H9 (cell line): ENCODE measurements around the gene PRRG3. TPM values are rescaled to one million over a fixed set of nuclear protein-coding genes. Genes with fewer than 3 reads are reported as not detected.

ENCODE experiments used
- DNase-seq: peaks from one replicate; pipeline ENCODE4 v3.0.0-alpha.2; 2017
- H2AFZ ChIP-seq: one replicate; pipeline ENCODE4 v1.6.1; 2013; ENCODE audit warnings: mild to moderate bottlenecking, low read length, control low read depth, moderate library complexity
- H2AK5ac ChIP-seq: 2 replicates; pipeline ENCODE4 v1.6.1; 2013; ENCODE audit warnings: low read length, control low read depth, mixed read lengths; ENCODE audit not compliant: insufficient read length
- H2BK120ac ChIP-seq: one replicate; pipeline ENCODE4 v1.6.1; 2013; ENCODE audit warnings: low read depth, mild to moderate bottlenecking, low read length, control low read depth, inconsistent platforms; ENCODE audit not compliant: poor library complexity, severe bottlenecking
- H2BK12ac ChIP-seq: 2 replicates; pipeline ENCODE4 v1.6.1; 2013; ENCODE audit warnings: low read length, control low read depth, mixed read lengths, low read depth; ENCODE audit not compliant: insufficient read length
- H2BK15ac ChIP-seq: 2 replicates; pipeline ENCODE4 v1.6.1; 2013; ENCODE audit warnings: low read depth, low read length, control low read depth
- H2BK20ac ChIP-seq: one replicate; pipeline ENCODE4 v1.6.1; 2013; ENCODE audit warnings: low read depth, mild to moderate bottlenecking, low read length, control low read depth, inconsistent platforms; ENCODE audit not compliant: poor library complexity, severe bottlenecking
- H2BK5ac ChIP-seq: 2 replicates; pipeline ENCODE4 v1.6.1; 2013; ENCODE audit warnings: low read length, control low read depth, mixed read lengths; ENCODE audit not compliant: insufficient read length
- H3K14ac ChIP-seq: 2 replicates; pipeline ENCODE4 v1.6.1; 2013; ENCODE audit warnings: low read length, control low read depth; ENCODE audit not compliant: insufficient read depth
- H3K18ac ChIP-seq: 2 replicates; pipeline ENCODE4 v1.6.1; 2013; ENCODE audit warnings: low read depth, mild to moderate bottlenecking, mixed read lengths, low read length, control low read depth; ENCODE audit not compliant: insufficient read length
- H3K23ac ChIP-seq: 2 replicates; pipeline ENCODE4 v1.6.1; 2013; ENCODE audit warnings: low read length, control low read depth, mixed read lengths, low read depth; ENCODE audit not compliant: insufficient read length
- H3K23me2 ChIP-seq: 2 replicates; pipeline ENCODE4 v1.6.1; 2013; ENCODE audit warnings: low read depth, mild to moderate bottlenecking, mixed read lengths, low read length, control low read depth; ENCODE audit not compliant: insufficient read length, poor library complexity, severe bottlenecking
- H3K27ac ChIP-seq: 2 replicates; pipeline ENCODE4 v1.5.1; 2013; ENCODE audit warnings: low read length, control low read depth, mixed read lengths, low read depth; ENCODE audit not compliant: insufficient read length
- H3K27me3 ChIP-seq: 2 replicates; pipeline ENCODE4 v1.6.1; 2013; ENCODE audit warnings: low read length, control low read depth, inconsistent platforms; ENCODE audit not compliant: insufficient read depth
- H3K4ac ChIP-seq: 2 replicates; pipeline ENCODE4 v1.6.1; 2013; ENCODE audit warnings: low read depth, mild to moderate bottlenecking, control low read depth, inconsistent platforms, low read length, moderate library complexity
- H3K4me1 ChIP-seq: 2 replicates; pipeline ENCODE4 v1.6.1; 2013; ENCODE audit warnings: low read length, control low read depth, inconsistent platforms; ENCODE audit not compliant: insufficient read depth
- H3K4me2 ChIP-seq: 2 replicates; pipeline ENCODE4 v1.6.1; 2013; ENCODE audit warnings: low read length, control low read depth, mixed read lengths; ENCODE audit not compliant: insufficient read length, insufficient read depth
- H3K56ac ChIP-seq: 2 replicates; pipeline ENCODE4 v1.6.1; 2013; ENCODE audit warnings: low read depth, mild to moderate bottlenecking, mixed read lengths, low read length, control low read depth; ENCODE audit not compliant: insufficient read length
- H3K79me1 ChIP-seq: 2 replicates; pipeline ENCODE4 v1.6.1; 2013; ENCODE audit warnings: low read depth, mild to moderate bottlenecking, moderate library complexity, low read length, control low read depth, inconsistent platforms; ENCODE audit not compliant: insufficient read depth, poor library complexity, severe bottlenecking
- H3K79me2 ChIP-seq: 2 replicates; pipeline ENCODE4 v1.6.1; 2013; ENCODE audit warnings: low read length, control low read depth, inconsistent platforms; ENCODE audit not compliant: insufficient read depth
- H3K9ac ChIP-seq: 2 replicates; pipeline ENCODE4 v1.6.1; 2013; ENCODE audit warnings: low read length, control low read depth, mixed read lengths; ENCODE audit not compliant: insufficient read length; ENCODE audit errors: extremely low read depth
- H3K9me3 ChIP-seq: one replicate; pipeline ENCODE4 v1.6.1; 2013; ENCODE audit warnings: low read depth, low read length, inconsistent platforms; ENCODE audit not compliant: control insufficient read depth
- H3T11ph ChIP-seq: one replicate; pipeline ENCODE4 v1.6.1; 2013; ENCODE audit warnings: mild to moderate bottlenecking, low read length, control low read depth, inconsistent platforms
- H4K20me1 ChIP-seq: one replicate; pipeline ENCODE4 v1.6.1; 2013; ENCODE audit not compliant: control insufficient read depth, insufficient read length, insufficient read depth
- H4K5ac ChIP-seq: 2 replicates; pipeline ENCODE4 v1.6.1; 2013; ENCODE audit warnings: low read depth, mild to moderate bottlenecking, mixed read lengths, low read length, control low read depth; ENCODE audit not compliant: insufficient read length
- H4K8ac ChIP-seq: replicated peaks from 2 replicates; pipeline ENCODE4 v1.6.1; 2013; ENCODE audit warnings: low read length, control low read depth, mixed read lengths, low read depth; ENCODE audit not compliant: insufficient read length
- H4K91ac ChIP-seq: 2 replicates; pipeline ENCODE4 v1.6.1; 2013; ENCODE audit warnings: low read depth, mild to moderate bottlenecking, moderate library complexity, mixed read lengths, low read length, control low read depth; ENCODE audit not compliant: insufficient read length
- H3K27ac Mint-ChIP-seq, 3 experiments: 2 replicates in 2 of 3; 3 replicates in 1 of 3; pipeline ENCODE4 v1.8.0; 2020 to 2021; ENCODE audit warnings: mixed read lengths in 3 of 3, mild to moderate bottlenecking in 1 of 3, moderate library complexity in 1 of 3
- H3K27me3 Mint-ChIP-seq: 2 replicates; pipeline ENCODE4 v1.8.0; 2021; ENCODE audit warnings: low read depth, mild to moderate bottlenecking, moderate library complexity, mixed read lengths
- H3K36me3 Mint-ChIP-seq, 3 experiments: 2 replicates in 2 of 3; 3 replicates in 1 of 3; pipeline ENCODE4 v1.8.0; 2020 to 2021; ENCODE audit warnings: low read depth in 3 of 3, mixed read lengths in 3 of 3; ENCODE audit not compliant: insufficient read depth in 1 of 3
- H3K4me1 Mint-ChIP-seq, 2 experiments: 2 replicates each; pipeline ENCODE4 v1.8.0; 2020; ENCODE audit warnings: mixed read lengths in 2 of 2
- H3K4me3 Mint-ChIP-seq, 2 experiments: 2 replicates in 1 of 2; 3 replicates in 1 of 2; pipeline ENCODE4 v1.8.0; 2020 to 2021; ENCODE audit warnings: mild to moderate bottlenecking in 2 of 2, mixed read lengths in 2 of 2, moderate library complexity in 1 of 2
- H3K9me3 Mint-ChIP-seq, 2 experiments: 2 replicates in 1 of 2; 3 replicates in 1 of 2; pipeline ENCODE4 v1.8.0; 2020; ENCODE audit warnings: mild to moderate bottlenecking in 2 of 2, mixed read lengths in 2 of 2, moderate library complexity in 1 of 2
- WGBS: extraction: QIAGEN DNeasy Blood & Tissue Kit; methylation state at CpG from one replicate; pipeline ENCODE4 v1.1.7; 2013; ENCODE audit warnings: missing lambda C conversion rate, low lambda C conversion rate, mixed read lengths; ENCODE audit not compliant: insufficient read length; ENCODE audit errors: extremely low coverage; 5-methylcytosine and 5-hydroxymethylcytosine counted together
- total RNA-seq: library from RNA; stranded (reverse); gene quantifications from 2 replicates; pipeline ENCODE4 v1.2.1, GENCODE V29; 2021
- TF ChIP-seq, protein P1 (sequence below): fragments of 200-600 bp; sonication (generic); conservative IDR thresholded peaks from 3 replicates; pipeline ENCODE4 v1.8.0; 2021; ENCODE audit warnings: antibody characterized with exemption, mild to moderate bottlenecking

The PRRG3 gene
- total RNA-seq, 1 experiment from 2014 or later = 4.9 TPM

DNA sequence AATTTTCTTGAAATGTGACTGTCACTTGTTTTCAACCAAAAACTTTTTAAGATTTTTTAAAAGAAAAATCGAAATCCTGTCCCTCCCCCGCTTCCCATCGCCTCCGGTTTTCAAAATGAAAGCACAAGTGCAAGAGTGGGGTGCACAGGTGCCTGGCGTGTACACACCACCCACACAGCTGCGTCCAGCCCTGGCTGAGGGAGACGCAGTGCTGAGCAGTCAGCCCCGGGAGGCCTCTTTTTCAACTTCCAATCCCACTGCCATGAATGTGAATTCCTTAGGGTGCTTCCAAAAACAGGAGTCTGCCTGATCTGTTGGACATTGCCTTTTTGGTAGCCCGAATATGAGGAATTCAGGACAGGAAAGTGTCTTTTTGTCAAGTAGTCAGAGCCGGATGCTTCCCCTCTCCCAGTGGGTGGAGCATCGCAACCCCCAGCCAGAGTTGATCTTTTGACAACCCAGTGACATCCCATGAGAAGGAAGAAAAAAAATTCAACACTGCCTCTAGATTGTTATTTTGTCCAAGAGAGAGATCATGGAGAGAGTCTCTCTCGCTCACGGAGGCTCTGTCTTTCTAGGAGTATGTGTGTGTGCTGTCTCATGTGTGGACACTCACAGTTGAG, 8.9 kb downstream of the PRRG3 start:
- 0 out of 4 replicates have a peak, but pooled peaks cover 0 to 2% of the 10 kb centered on the region in 2 experiments for H3K4me1 Mint-ChIP-seq
- peaks cover 0 to 2% (median 0%) of the 10 kb centered on the region in 3 experiments; a peak in 2 of 7 replicates for H3K36me3 Mint-ChIP-seq
- no peaks in the 10 kb centered on the region for H3K27me3 ChIP-seq
- H3K56ac ChIP-seq = no peak overlapping the region
- H2BK15ac ChIP-seq = no peak overlapping the region
- no CpG with 5 or more reads among the region's 13 CpGs for WGBS
- H2BK20ac ChIP-seq = no peak overlapping the region
- H2BK120ac ChIP-seq = no peak overlapping the region
- H3T11ph ChIP-seq = no peak overlapping the region
- H4K5ac ChIP-seq = no peak overlapping the region
- H2BK5ac ChIP-seq = no peak overlapping the region
- no peak overlapping the region for H2BK12ac ChIP-seq
- peaks cover 57 to 61% of the 10 kb centered on the region in 2 experiments for H3K9me3 Mint-ChIP-seq
- H3K9ac ChIP-seq = no peak overlapping the region
- no peak overlapping the region for H4K8ac ChIP-seq
- no peaks in the 10 kb centered on the region for H3K79me2 ChIP-seq
- H3K79me1 ChIP-seq = no peaks in the 10 kb centered on the region
- no peak overlapping the region for H3K27ac Mint-ChIP-seq
- no peak for DNase-seq
- H3K27me3 Mint-ChIP-seq = peaks cover 3% of the 10 kb centered on the region
- H4K20me1 ChIP-seq = no peaks in the 10 kb centered on the region
- no peak overlapping the region for H4K91ac ChIP-seq
- TF ChIP-seq, protein P1, sequence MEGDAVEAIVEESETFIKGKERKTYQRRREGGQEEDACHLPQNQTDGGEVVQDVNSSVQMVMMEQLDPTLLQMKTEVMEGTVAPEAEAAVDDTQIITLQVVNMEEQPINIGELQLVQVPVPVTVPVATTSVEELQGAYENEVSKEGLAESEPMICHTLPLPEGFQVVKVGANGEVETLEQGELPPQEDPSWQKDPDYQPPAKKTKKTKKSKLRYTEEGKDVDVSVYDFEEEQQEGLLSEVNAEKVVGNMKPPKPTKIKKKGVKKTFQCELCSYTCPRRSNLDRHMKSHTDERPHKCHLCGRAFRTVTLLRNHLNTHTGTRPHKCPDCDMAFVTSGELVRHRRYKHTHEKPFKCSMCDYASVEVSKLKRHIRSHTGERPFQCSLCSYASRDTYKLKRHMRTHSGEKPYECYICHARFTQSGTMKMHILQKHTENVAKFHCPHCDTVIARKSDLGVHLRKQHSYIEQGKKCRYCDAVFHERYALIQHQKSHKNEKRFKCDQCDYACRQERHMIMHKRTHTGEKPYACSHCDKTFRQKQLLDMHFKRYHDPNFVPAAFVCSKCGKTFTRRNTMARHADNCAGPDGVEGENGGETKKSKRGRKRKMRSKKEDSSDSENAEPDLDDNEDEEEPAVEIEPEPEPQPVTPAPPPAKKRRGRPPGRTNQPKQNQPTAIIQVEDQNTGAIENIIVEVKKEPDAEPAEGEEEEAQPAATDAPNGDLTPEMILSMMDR = no peak
- H3K4ac ChIP-seq = no peak overlapping the region
- no peak overlapping the region for H3K4me2 ChIP-seq
- no peaks in the 10 kb centered on the region; the same call in 1 of the 2 replicates for H3K4me1 ChIP-seq
- H2AFZ ChIP-seq = no peak overlapping the region
- H3K9me3 ChIP-seq = peaks cover 58% of the 10 kb centered on the region
- H3K23ac ChIP-seq = no peak overlapping the region
- H3K23me2 ChIP-seq = no peaks in the 10 kb centered on the region
- H3K14ac ChIP-seq = no peak overlapping the region
- no peak overlapping the region for H2AK5ac ChIP-seq
- H3K4me3 Mint-ChIP-seq = no peak overlapping the region
- H3K27ac ChIP-seq = no peak overlapping the region
- H3K18ac ChIP-seq = no peak overlapping the region
